Hepatocyte (in vitro differentiated cells): Measurements from ENCODE around the gene CPB1. TPM values are rescaled to one million over a fixed set of nuclear protein-coding genes. Genes with fewer than 3 reads are reported as not detected.

Experiments
- DNase-seq: peaks from one replicate; pipeline ENCODE4 v3.0.0-alpha.2; 2016; ENCODE audit warnings: low spot score
- H2AFZ ChIP-seq: fragments of 200-600 bp; sonication (generic); 2 replicates; pipeline ENCODE4 v1.6.0; 2016; ENCODE audit warnings: antibody characterized with exemption, mild to moderate bottlenecking
- H3K27ac ChIP-seq: fragments of 200-600 bp; sonication (generic); 2 replicates; pipeline ENCODE4 v1.5.1; 2016; ENCODE audit warnings: mild to moderate bottlenecking
- H3K27me3 ChIP-seq: fragments of 200-600 bp; sonication (generic); 2 replicates; pipeline ENCODE4 v1.6.1; 2016
- H3K36me3 ChIP-seq: fragments of 200-600 bp; sonication (generic); replicated peaks from 2 replicates; pipeline ENCODE4 v1.5.1; 2016; ENCODE audit warnings: low read depth; ENCODE audit not compliant: insufficient read depth
- H3K4me1 ChIP-seq: fragments of 200-600 bp; sonication (generic); 2 replicates; pipeline ENCODE4 v1.5.1; 2016; ENCODE audit warnings: mild to moderate bottlenecking, moderate library complexity; ENCODE audit not compliant: insufficient read depth
- H3K4me2 ChIP-seq: fragments of 200-600 bp; sonication (generic); 2 replicates; pipeline ENCODE4 v1.6.0; 2016
- H3K4me3 ChIP-seq: fragments of 200-600 bp; sonication (generic); 2 replicates; pipeline ENCODE4 v1.5.1; 2016; ENCODE audit warnings: mild to moderate bottlenecking
- H3K79me2 ChIP-seq: fragments of 200-600 bp; sonication (generic); 2 replicates; pipeline ENCODE4 v1.6.0; 2017; ENCODE audit warnings: mild to moderate bottlenecking
- H3K9me2 ChIP-seq: fragments of 200-600 bp; sonication (generic); replicated peaks from 2 replicates; pipeline ENCODE4 v1.6.0; 2017; ENCODE audit warnings: mild to moderate bottlenecking; ENCODE audit not compliant: insufficient read depth
- H3K9me3 ChIP-seq: fragments of 200-600 bp; sonication (generic); 2 replicates; pipeline ENCODE4 v1.5.1; 2016; ENCODE audit warnings: low read depth, mild to moderate bottlenecking
- H4K20me1 ChIP-seq: fragments of 200-600 bp; sonication (generic); 2 replicates; pipeline ENCODE4 v1.6.0; 2016; ENCODE audit warnings: mild to moderate bottlenecking; ENCODE audit not compliant: insufficient read depth, poor library complexity, severe bottlenecking
- CTCF ChIP-seq: fragments of 200-600 bp; sonication (generic); IDR thresholded peaks from 2 replicates; pipeline ENCODE4 v1.5.1; 2016; ENCODE audit warnings: antibody characterized with exemption, mild to moderate bottlenecking; ENCODE audit not compliant: poor library complexity
- EZH2 ChIP-seq: fragments of 200-600 bp; sonication (generic); IDR thresholded peaks from 2 replicates; pipeline ENCODE4 v1.6.1; 2016; ENCODE audit warnings: antibody characterized with exemption, mild to moderate bottlenecking, borderline replicate concordance
- EZH2phosphoT487 ChIP-seq: fragments of 200-600 bp; sonication (generic); IDR thresholded peaks from one replicate; pipeline ENCODE4 v1.6.1; 2018; ENCODE audit warnings: antibody characterized with exemption, mild to moderate bottlenecking, low read depth, moderate library complexity; ENCODE audit not compliant: unreplicated experiment, severe bottlenecking
- WGBS: methylation state at CpG from one replicate; pipeline ENCODE4 v1.1.6; 2016; ENCODE audit warnings: low lambda C conversion rate; ENCODE audit errors: missing lambda C conversion rate; 5-methylcytosine and 5-hydroxymethylcytosine counted together
- polyA plus RNA-seq: library from polyadenylated mRNA; unstranded; fragments of >200 nt; fragmentation: Nextera tagmentation; extraction: Ambion mirVana; gene quantifications from 2 replicates; pipeline ENCODE4 v1.2.1, GENCODE V29; 2016
- total RNA-seq: library from RNA; depleted of rRNA; stranded (reverse); fragments of >200 nt; gene quantifications from 2 replicates; pipeline ENCODE4 v1.2.3, GENCODE V29; 2014

Gene CPB1
- total and polyA plus RNA-seq, 2 experiments from 2014 or later = not detected

- no peaks in the 10 kb centered on the region for H3K27me3 ChIP-seq
- TF ChIP-seq EZH2 (no peak), EZH2phosphoT487 (no peak), CTCF (no peak)
- H3K27ac ChIP-seq = no peak overlapping the region
- no peaks in the 10 kb centered on the region for H3K9me2 ChIP-seq
- no peaks in the 10 kb centered on the region for H3K79me2 ChIP-seq
- 92% methylated on average over 4 of the region's 4 CpGs for WGBS
- DNase-seq = no peak
- H3K4me1 ChIP-seq = no peaks in the 10 kb centered on the region
- H3K36me3 ChIP-seq = no peaks in the 10 kb centered on the region
- no peak overlapping the region for H3K4me3 ChIP-seq
- H2AFZ ChIP-seq = no peak overlapping the region
- H4K20me1 ChIP-seq = no peaks in the 10 kb centered on the region
- no peak overlapping the region for H3K4me2 ChIP-seq
- H3K9me3 ChIP-seq = no peaks in the 10 kb centered on the region
Observed at GRCh38 chr3:148882288-148882687, 54.7 kb downstream of the CPB1 start.

GRCh38 chr3:148883163-148883562, 55.6 kb downstream of the CPB1 start:
- H3K36me3 ChIP-seq = no peaks in the 10 kb centered on the region
- H3K4me3 ChIP-seq = no peak overlapping the region
- H3K27me3 ChIP-seq = no peaks in the 10 kb centered on the region
- WGBS = 78% methylated on average over 1 of the region's 1 CpG
- no peak overlapping the region for H3K27ac ChIP-seq
- no peaks in the 10 kb centered on the region for H3K9me2 ChIP-seq
- no peak for DNase-seq
- H2AFZ ChIP-seq = no peak overlapping the region
- no peak overlapping the region for H3K4me2 ChIP-seq
- no peaks in the 10 kb centered on the region for H3K79me2 ChIP-seq
- H3K9me3 ChIP-seq = no peaks in the 10 kb centered on the region
- H3K4me1 ChIP-seq = no peaks in the 10 kb centered on the region
- no peaks in the 10 kb centered on the region for H4K20me1 ChIP-seq
- no peak for TF ChIP-seq EZH2
- TF ChIP-seq CTCF = no peak
- TF ChIP-seq EZH2phosphoT487 = no peak

- H2AFZ ChIP-seq = no peak overlapping the region
- no peak overlapping the region for H3K4me2 ChIP-seq
- H4K20me1 ChIP-seq = no peaks in the 10 kb centered on the region
- no peaks in the 10 kb centered on the region for H3K9me3 ChIP-seq
- no peaks in the 10 kb centered on the region for H3K36me3 ChIP-seq
- no peaks in the 10 kb centered on the region for H3K9me2 ChIP-seq
- no peaks in the 10 kb centered on the region for H3K4me1 ChIP-seq
- H3K79me2 ChIP-seq = no peaks in the 10 kb centered on the region
- DNase-seq = no peak
- H3K4me3 ChIP-seq = no peak overlapping the region
- TF ChIP-seq CTCF (no peak), EZH2phosphoT487 (no peak), EZH2 (no peak)
- no peaks in the 10 kb centered on the region for H3K27me3 ChIP-seq
- H3K27ac ChIP-seq = no peak overlapping the region
Observed at GRCh38 chr3:148884261-148884660, 56.6 kb downstream of the CPB1 start.

GRCh38 chr3:148889828-148890227, 62.2 kb downstream of the CPB1 start:
- no peak for TF ChIP-seq EZH2phosphoT487
- no peak for TF ChIP-seq EZH2
- TF ChIP-seq CTCF = no peak

More at GRCh38 chr3:148889828-148890227, 62.2 kb downstream of the CPB1 start:
- no peaks in the 10 kb centered on the region for H4K20me1 ChIP-seq
- no peaks in the 10 kb centered on the region for H3K9me3 ChIP-seq
- no peak overlapping the region for H3K4me3 ChIP-seq
- H2AFZ ChIP-seq = no peak overlapping the region
- H3K9me2 ChIP-seq = no peaks in the 10 kb centered on the region
- no peaks in the 10 kb centered on the region for H3K27me3 ChIP-seq
- no peaks in the 10 kb centered on the region for H3K4me1 ChIP-seq
- H3K79me2 ChIP-seq = no peaks in the 10 kb centered on the region
- H3K36me3 ChIP-seq = no peaks in the 10 kb centered on the region
- no peak overlapping the region for H3K4me2 ChIP-seq
- no peak for DNase-seq
- 88% methylated on average over 2 of the region's 2 CpGs for WGBS
- H3K27ac ChIP-seq = no peak overlapping the region
